NOMO-1 treated with dmso at 0.1 percent for 144 hours (cell line): ENCODE measurements around the gene PPP1R37.

Experiments
- DNase-seq: peaks from one replicate; lab custom pipeline; 2025; ENCODE audit not compliant: unreplicated experiment; lab: John Stamatoyannopoulos, UW

Gene PPP1R37

GRCh38 chr19:45136507-45137178 is 43.7 kb downstream of the PPP1R37 start:
- no peak for DNase-seq

- DNase-seq, result no peak
Measured at GRCh38 chr19:45137179-45137761, 44.3 kb downstream of the PPP1R37 start.

GRCh38 chr19:45138303-45138751 is 45.3 kb downstream of the PPP1R37 start:
- DNase-seq, result no peak

GRCh38 chr19:45139286-45140143 is 46.5 kb downstream of the PPP1R37 start:
- no peak for DNase-seq

- no peak for DNase-seq
Measured at GRCh38 chr19:45140144-45140503, 47.1 kb downstream of the PPP1R37 start.

GRCh38 chr19:45140533-45140932 is 47.6 kb downstream of the PPP1R37 start:
- DNase-seq, result no peak

- DNase-seq, result no peak
Measured at GRCh38 chr19:45141203-45141900, 48.4 kb downstream of the PPP1R37 start.

GRCh38 chr19:45142016-45142725 is 49.2 kb downstream of the PPP1R37 start:
- DNase-seq, result no peak

GRCh38 chr19:45142726-45143110 is 49.7 kb downstream of the PPP1R37 start:
- no peak for DNase-seq

- DNase-seq, result no peak
Measured at GRCh38 chr19:45144431-45145269, 51.7 kb downstream of the PPP1R37 start.

- no peak for DNase-seq
Measured at GRCh38 chr19:45145270-45146189, 52.6 kb downstream of the PPP1R37 start.

- DNase-seq, result no peak
Measured at GRCh38 chr19:45146251-45146650, 53.3 kb downstream of the PPP1R37 start.

- DNase-seq, result no peak
Measured at GRCh38 chr19:45146741-45147205, 53.8 kb downstream of the PPP1R37 start.

- DNase-seq, result no peak
Measured at GRCh38 chr19:45147835-45148676, 55.1 kb downstream of the PPP1R37 start.

GRCh38 chr19:45149129-45149528 is 56.1 kb downstream of the PPP1R37 start:
- no peak for DNase-seq

GRCh38 chr19:45150180-45150579 is 57.2 kb downstream of the PPP1R37 start:
- no peak for DNase-seq

GRCh38 chr19:45150751-45151281 is 57.8 kb downstream of the PPP1R37 start:
- no peak for DNase-seq

- no peak for DNase-seq
Measured at GRCh38 chr19:45151320-45151719, 58.3 kb downstream of the PPP1R37 start.
